Hepatocyte (in vitro differentiated cells): Measurements from ENCODE around the gene TTC28. TPM values are rescaled to one million over a fixed set of nuclear protein-coding genes. Genes with fewer than 3 reads are reported as not detected.

Source experiments
- DNase-seq: peaks from one replicate; pipeline ENCODE4 v3.0.0-alpha.2; 2016; ENCODE audit warnings: low spot score
- H2AFZ ChIP-seq: fragments of 200-600 bp; sonication (generic); 2 replicates; pipeline ENCODE4 v1.6.0; 2016; ENCODE audit warnings: antibody characterized with exemption, mild to moderate bottlenecking
- H3K27ac ChIP-seq: fragments of 200-600 bp; sonication (generic); 2 replicates; pipeline ENCODE4 v1.5.1; 2016; ENCODE audit warnings: mild to moderate bottlenecking
- H3K27me3 ChIP-seq: fragments of 200-600 bp; sonication (generic); 2 replicates; pipeline ENCODE4 v1.6.1; 2016
- H3K36me3 ChIP-seq: fragments of 200-600 bp; sonication (generic); replicated peaks from 2 replicates; pipeline ENCODE4 v1.5.1; 2016; ENCODE audit warnings: low read depth; ENCODE audit not compliant: insufficient read depth
- H3K4me1 ChIP-seq: fragments of 200-600 bp; sonication (generic); 2 replicates; pipeline ENCODE4 v1.5.1; 2016; ENCODE audit warnings: mild to moderate bottlenecking, moderate library complexity; ENCODE audit not compliant: insufficient read depth
- H3K4me2 ChIP-seq: fragments of 200-600 bp; sonication (generic); 2 replicates; pipeline ENCODE4 v1.6.0; 2016
- H3K4me3 ChIP-seq: fragments of 200-600 bp; sonication (generic); 2 replicates; pipeline ENCODE4 v1.5.1; 2016; ENCODE audit warnings: mild to moderate bottlenecking
- H3K79me2 ChIP-seq: fragments of 200-600 bp; sonication (generic); 2 replicates; pipeline ENCODE4 v1.6.0; 2017; ENCODE audit warnings: mild to moderate bottlenecking
- H3K9me2 ChIP-seq: fragments of 200-600 bp; sonication (generic); replicated peaks from 2 replicates; pipeline ENCODE4 v1.6.0; 2017; ENCODE audit warnings: mild to moderate bottlenecking; ENCODE audit not compliant: insufficient read depth
- H3K9me3 ChIP-seq: fragments of 200-600 bp; sonication (generic); 2 replicates; pipeline ENCODE4 v1.5.1; 2016; ENCODE audit warnings: low read depth, mild to moderate bottlenecking
- H4K20me1 ChIP-seq: fragments of 200-600 bp; sonication (generic); 2 replicates; pipeline ENCODE4 v1.6.0; 2016; ENCODE audit warnings: mild to moderate bottlenecking; ENCODE audit not compliant: insufficient read depth, poor library complexity, severe bottlenecking
- CTCF ChIP-seq: fragments of 200-600 bp; sonication (generic); IDR thresholded peaks from 2 replicates; pipeline ENCODE4 v1.5.1; 2016; ENCODE audit warnings: antibody characterized with exemption, mild to moderate bottlenecking; ENCODE audit not compliant: poor library complexity
- EZH2 ChIP-seq: fragments of 200-600 bp; sonication (generic); IDR thresholded peaks from 2 replicates; pipeline ENCODE4 v1.6.1; 2016; ENCODE audit warnings: antibody characterized with exemption, mild to moderate bottlenecking, borderline replicate concordance
- EZH2phosphoT487 ChIP-seq: fragments of 200-600 bp; sonication (generic); IDR thresholded peaks from one replicate; pipeline ENCODE4 v1.6.1; 2018; ENCODE audit warnings: antibody characterized with exemption, mild to moderate bottlenecking, low read depth, moderate library complexity; ENCODE audit not compliant: unreplicated experiment, severe bottlenecking
- WGBS: methylation state at CpG from one replicate; pipeline ENCODE4 v1.1.6; 2016; ENCODE audit warnings: low lambda C conversion rate; ENCODE audit errors: missing lambda C conversion rate; 5-methylcytosine and 5-hydroxymethylcytosine counted together
- polyA plus RNA-seq: library from polyadenylated mRNA; unstranded; fragments of >200 nt; fragmentation: Nextera tagmentation; extraction: Ambion mirVana; gene quantifications from 2 replicates; pipeline ENCODE4 v1.2.1, GENCODE V29; 2016
- total RNA-seq: library from RNA; depleted of rRNA; stranded (reverse); fragments of >200 nt; gene quantifications from 2 replicates; pipeline ENCODE4 v1.2.3, GENCODE V29; 2014

The TTC28 gene
- total and polyA plus RNA-seq, 2 experiments from 2014 or later: 14.7 to 30.4 TPM

GRCh38 chr22:27973846-27974245 lies 705.8 kb downstream of the TTC28 start:
- Histone ChIP-seq H3K27ac (no peak overlapping the region), H3K4me1 (peaks cover 16% of the 10 kb centered on the region), H3K4me3 (no peak overlapping the region), H4K20me1 (no peaks in the 10 kb centered on the region), H3K9me2 (no peaks in the 10 kb centered on the region), H3K79me2 (no peaks in the 10 kb centered on the region), H3K27me3 (no peaks in the 10 kb centered on the region), H3K4me2 (no peak overlapping the region), H2AFZ (no peak overlapping the region), H3K36me3 (no peaks in the 10 kb centered on the region), H3K9me3 (no peaks in the 10 kb centered on the region)
- WGBS: 56% methylated on average over 1 of the region's 1 CpG
- TF ChIP-seq CTCF: no peak
- TF ChIP-seq EZH2: no peak
- TF ChIP-seq EZH2phosphoT487: no peak
- no peak for DNase-seq

GRCh38 chr22:27972732-27973698 lies 706.6 kb downstream of the TTC28 start:
- DNase-seq: no peak
- no peaks in the 10 kb centered on the region for H3K27me3 ChIP-seq
- H3K9me3 ChIP-seq: no peaks in the 10 kb centered on the region
- H4K20me1 ChIP-seq: no peaks in the 10 kb centered on the region
- H3K4me2 ChIP-seq: no peak overlapping the region
- peaks cover 16% of the 10 kb centered on the region for H3K4me1 ChIP-seq
- H3K36me3 ChIP-seq: no peaks in the 10 kb centered on the region
- 74% methylated on average over 9 of the region's 9 CpGs for WGBS
- H3K4me3 ChIP-seq: no peak overlapping the region
- H3K79me2 ChIP-seq: no peaks in the 10 kb centered on the region
- H3K9me2 ChIP-seq: no peaks in the 10 kb centered on the region
- TF ChIP-seq EZH2phosphoT487 (no peak), EZH2 (no peak), CTCF (no peak)
- H2AFZ ChIP-seq: no peak overlapping the region
- peak overlapping the region; percentile 2 for H3K27ac ChIP-seq

GRCh38 chr22:27971926-27972325 lies 707.7 kb downstream of the TTC28 start:
- 94% methylated on average over 1 of the region's 1 CpG for WGBS
- H3K79me2 ChIP-seq: no peaks in the 10 kb centered on the region
- no peaks in the 10 kb centered on the region for H3K9me3 ChIP-seq
- no peak overlapping the region for H3K27ac ChIP-seq
- TF ChIP-seq CTCF: no peak
- TF ChIP-seq EZH2phosphoT487: no peak
- no peak for TF ChIP-seq EZH2
- no peak overlapping the region for H2AFZ ChIP-seq
- H3K36me3 ChIP-seq: no peaks in the 10 kb centered on the region
- no peak overlapping the region for H3K4me2 ChIP-seq
- H3K4me1 ChIP-seq: peaks cover 16% of the 10 kb centered on the region
- H3K9me2 ChIP-seq: no peaks in the 10 kb centered on the region
- no peaks in the 10 kb centered on the region for H3K27me3 ChIP-seq
- DNase-seq: no peak
- no peak overlapping the region for H3K4me3 ChIP-seq
- H4K20me1 ChIP-seq: no peaks in the 10 kb centered on the region
